Uterus (tissue), 2 donors: Measurements from ENCODE around the gene TFPI2.

Experiments
- CTCF ChIP-seq, 4 experiments: fragments of 200-600 bp in 2 of 4; fragments of 450-650 bp in 2 of 4; sonication (generic) in 2 of 4; IDR thresholded peaks; one replicate each; pipeline ENCODE4 v1.5.1; 2016 to 2019; ENCODE audit warnings: antibody characterized with exemption in 4 of 4, mild to moderate bottlenecking in 2 of 4, moderate library complexity in 1 of 4
- POLR2A ChIP-seq, 2 donors: fragments of 450-650 bp; IDR thresholded peaks; one replicate each; pipeline ENCODE4 v1.6.1; 2016; ENCODE audit warnings: antibody characterized with exemption in 2 of 2, mild to moderate bottlenecking in 1 of 2, moderate library complexity in 1 of 2

DNA sequence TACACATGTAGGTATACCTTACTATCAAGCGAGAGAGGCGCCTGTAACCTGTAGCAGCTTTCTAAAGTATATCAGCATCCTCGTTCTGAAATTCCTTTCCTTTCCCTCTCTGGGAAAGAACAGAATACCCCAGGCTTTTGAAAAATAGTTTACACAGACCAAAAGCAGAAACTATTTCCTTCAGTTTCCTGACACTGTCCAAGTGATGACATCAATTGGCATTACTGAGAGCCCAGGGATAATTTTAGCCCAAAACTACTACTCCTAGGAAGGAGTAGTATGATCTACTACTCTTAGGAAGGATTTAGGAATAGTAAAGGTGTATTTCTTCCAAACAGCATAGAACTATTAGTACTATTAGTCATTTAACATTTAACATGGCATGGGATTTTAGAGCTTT lies 37.0 kb upstream of the TFPI2 start:
- TF ChIP-seq CTCF (IDR thresholded peaks at IDR 0.05), result no peak
- no peak for TF ChIP-seq POLR2A (IDR thresholded peaks at IDR 0.05)
